T-helper 2 cell treated with Interferon-gamma antibody and Interleukin-4, amounts not matched to agents 5 μg/mL and 100 μg/mL, for 36 hours (primary cell): ENCODE results near the gene SESN1.

Experiments used
- DNase-seq: peaks from one replicate; pipeline ENCODE4 v3.0.0; 2021; ENCODE audit warnings: low spot score
- H3K27ac Mint-ChIP-seq: one replicate; pipeline ENCODE4 v1.8.0; 2021; ENCODE audit warnings: mild to moderate bottlenecking, mixed read lengths
- H3K27me3 Mint-ChIP-seq: one replicate; pipeline ENCODE4 v1.8.0; 2021; ENCODE audit warnings: low read depth, mixed read lengths
- H3K36me3 Mint-ChIP-seq: one replicate; pipeline ENCODE4 v1.8.0; 2021; ENCODE audit warnings: low read depth, mixed read lengths
- H3K4me1 Mint-ChIP-seq: one replicate; pipeline ENCODE4 v1.8.0; 2021; ENCODE audit warnings: low read depth, mixed read lengths
- H3K4me3 Mint-ChIP-seq: one replicate; pipeline ENCODE4 v1.8.0; 2022; ENCODE audit warnings: mild to moderate bottlenecking, moderate library complexity, mixed read lengths
- H3K9me3 Mint-ChIP-seq: one replicate; pipeline ENCODE4 v1.8.0; 2021; ENCODE audit warnings: mixed read lengths

SESN1 gene

GRCh38 chr6:109048670-109049415 is 45.8 kb downstream of the SESN1 start:
- DNase-seq, result no peak
- Mint-ChIP-seq H3K36me3 (peaks cover 4% of the 10 kb centered on the region), H3K27ac (no peak overlapping the region), H3K4me3 (no peak overlapping the region), H3K27me3 (peaks cover 8% of the 10 kb centered on the region), H3K4me1 (peaks cover 9% of the 10 kb centered on the region), H3K9me3 (no peaks in the 10 kb centered on the region)

- peaks cover 10% of the 10 kb centered on the region for H3K27me3 Mint-ChIP-seq
Observed at GRCh38 chr6:109048176-109048575, 46.5 kb downstream of the SESN1 start.

GRCh38 chr6:109045493-109045892 is 49.2 kb downstream of the SESN1 start:
- Mint-ChIP-seq H3K9me3 (no peaks in the 10 kb centered on the region), H3K4me3 (no peak overlapping the region), H3K27me3 (peaks cover 25% of the 10 kb centered on the region), H3K27ac (no peak overlapping the region), H3K36me3 (peaks cover 4% of the 10 kb centered on the region), H3K4me1 (peaks cover 7% of the 10 kb centered on the region)
- no peak for DNase-seq

More at GRCh38 chr6:109048176-109048575, 46.5 kb downstream of the SESN1 start:
- Mint-ChIP-seq H3K4me3 (no peak overlapping the region), H3K36me3 (peaks cover 4% of the 10 kb centered on the region), H3K27ac (no peak overlapping the region), H3K4me1 (peaks cover 9% of the 10 kb centered on the region), H3K9me3 (no peaks in the 10 kb centered on the region)
- no peak for DNase-seq

DNA sequence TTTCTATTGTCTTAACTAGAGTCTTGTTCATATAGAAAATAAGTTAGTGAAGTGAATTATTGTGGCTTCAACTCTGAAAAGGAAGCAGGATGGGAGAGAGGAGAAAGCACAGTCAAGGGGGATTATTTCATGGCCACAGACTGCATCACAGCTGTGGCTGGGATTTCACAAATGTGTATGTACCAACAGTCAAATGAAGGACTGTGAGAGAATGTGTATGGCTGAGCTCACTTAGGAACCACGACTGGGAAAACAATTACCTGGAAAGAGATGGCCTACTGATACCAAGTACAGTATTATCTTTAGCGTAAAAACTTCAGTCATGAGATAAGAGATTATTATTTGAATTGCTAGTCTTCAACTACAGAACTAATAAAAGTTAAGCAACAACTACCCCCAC is 54.9 kb downstream of the SESN1 start:
- no peak for DNase-seq
- H3K4me1 Mint-ChIP-seq, result peaks cover 13% of the 10 kb centered on the region
- H3K9me3 Mint-ChIP-seq, result no peaks in the 10 kb centered on the region
- H3K36me3 Mint-ChIP-seq, result no peaks in the 10 kb centered on the region
- no peak overlapping the region for H3K4me3 Mint-ChIP-seq
- H3K27ac Mint-ChIP-seq, result no peak overlapping the region
- H3K27me3 Mint-ChIP-seq, result peaks cover 40% of the 10 kb centered on the region

- Mint-ChIP-seq H3K4me3 (no peak overlapping the region), H3K4me1 (peaks cover 13% of the 10 kb centered on the region), H3K27me3 (peaks cover 44% of the 10 kb centered on the region), H3K9me3 (no peaks in the 10 kb centered on the region), H3K27ac (no peak overlapping the region), H3K36me3 (no peaks in the 10 kb centered on the region)
- DNase-seq, result no peak
Observed at GRCh38 chr6:109038837-109039398, 55.7 kb downstream of the SESN1 start.

DNA sequence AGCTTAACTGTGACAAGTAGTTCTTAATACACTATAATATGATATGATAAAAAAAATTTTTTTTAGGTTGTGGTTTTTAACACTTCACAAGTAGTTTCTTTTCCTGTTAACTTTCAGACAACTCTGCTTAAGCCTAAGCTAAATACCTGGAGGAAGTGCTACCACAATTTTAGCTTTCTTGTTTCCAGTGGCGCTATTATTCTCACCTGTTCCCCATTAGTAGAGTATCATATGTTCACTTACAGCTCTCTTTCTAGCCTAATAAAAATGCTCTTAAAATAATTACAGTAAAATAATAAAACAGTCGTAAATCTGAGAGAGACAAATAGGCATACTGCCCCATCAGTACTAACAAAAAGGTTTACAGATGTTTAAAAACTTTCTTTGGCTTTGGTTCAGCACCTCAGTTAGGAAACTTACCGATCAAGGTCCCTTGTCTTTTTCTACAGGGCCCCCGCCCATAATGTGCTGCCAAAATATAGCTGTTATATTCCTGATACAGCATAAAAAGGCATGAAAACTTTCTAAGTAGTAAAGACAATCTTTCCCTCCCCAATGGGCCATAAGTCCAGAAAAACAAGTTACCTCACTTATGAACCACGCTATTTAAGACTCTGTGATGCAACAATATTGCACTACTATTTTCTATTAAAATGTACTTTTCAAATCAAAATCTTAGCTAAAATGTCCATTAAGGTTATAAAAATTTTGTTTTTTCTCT is 57.9 kb downstream of the SESN1 start:
- no peak overlapping the region for H3K27ac Mint-ChIP-seq
- no peak overlapping the region for H3K4me3 Mint-ChIP-seq
- H3K36me3 Mint-ChIP-seq, result no peaks in the 10 kb centered on the region
- DNase-seq, result no peak
- H3K27me3 Mint-ChIP-seq, result peaks cover 36% of the 10 kb centered on the region
- no peaks in the 10 kb centered on the region for H3K9me3 Mint-ChIP-seq
- H3K4me1 Mint-ChIP-seq, result peaks cover 13% of the 10 kb centered on the region

GRCh38 chr6:109034526-109034925 is 60.1 kb downstream of the SESN1 start:
- no peaks in the 10 kb centered on the region for H3K36me3 Mint-ChIP-seq
- H3K27ac Mint-ChIP-seq, result no peak overlapping the region
- no peak overlapping the region for H3K4me3 Mint-ChIP-seq
- no peaks in the 10 kb centered on the region for H3K9me3 Mint-ChIP-seq
- DNase-seq, result no peak
- peaks cover 37% of the 10 kb centered on the region for H3K27me3 Mint-ChIP-seq
- H3K4me1 Mint-ChIP-seq, result peaks cover 9% of the 10 kb centered on the region

DNA sequence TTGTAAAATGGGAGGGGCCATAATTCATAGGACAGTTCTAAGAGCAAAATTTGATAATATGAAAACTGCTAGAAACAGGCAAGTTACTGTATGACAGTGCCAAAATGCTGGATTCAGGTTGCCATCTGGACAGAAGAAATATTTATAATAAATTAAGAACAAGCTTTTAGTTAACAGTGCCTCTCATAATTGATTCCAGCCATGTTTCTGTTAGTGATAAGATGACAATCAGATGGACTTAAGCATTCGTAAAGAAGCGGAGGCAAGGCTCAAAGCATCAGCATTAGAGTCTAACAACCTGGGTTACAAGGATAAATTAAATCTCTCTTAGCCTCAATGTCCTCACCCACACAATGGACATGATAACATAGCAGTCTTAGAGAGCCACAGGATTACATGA is 61.0 kb downstream of the SESN1 start:
- Mint-ChIP-seq H3K4me1 (peaks cover 9% of the 10 kb centered on the region), H3K27ac (no peak overlapping the region), H3K9me3 (no peaks in the 10 kb centered on the region), H3K4me3 (no peak overlapping the region), H3K36me3 (no peaks in the 10 kb centered on the region), H3K27me3 (peaks cover 34% of the 10 kb centered on the region)
- no peak for DNase-seq

DNA sequence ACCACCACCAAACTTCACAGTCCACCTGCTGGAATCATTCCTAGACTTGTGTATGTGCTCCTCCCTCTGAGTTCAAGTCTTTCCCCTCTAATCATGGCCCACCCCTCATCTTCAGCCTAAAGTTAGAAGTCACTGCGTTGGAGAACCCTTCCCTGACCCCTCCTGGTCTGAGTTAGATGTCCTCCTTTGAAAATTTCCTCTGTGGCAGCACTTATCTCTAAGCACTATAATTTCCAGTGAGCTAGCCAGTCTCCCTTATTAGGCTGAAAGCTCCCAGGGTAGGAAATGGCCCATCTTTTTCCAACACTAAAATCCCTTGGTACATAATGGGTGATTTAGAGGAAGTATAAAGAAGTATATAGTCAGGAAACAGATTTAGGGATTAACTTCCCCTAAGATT is 63.2 kb downstream of the SESN1 start:
- H3K4me3 Mint-ChIP-seq, result no peak overlapping the region
- no peak overlapping the region for H3K27ac Mint-ChIP-seq
- no peak for DNase-seq
- peaks cover 2% of the 10 kb centered on the region for H3K4me1 Mint-ChIP-seq
- H3K36me3 Mint-ChIP-seq, result no peaks in the 10 kb centered on the region
- peaks cover 30% of the 10 kb centered on the region for H3K27me3 Mint-ChIP-seq
- H3K9me3 Mint-ChIP-seq, result no peaks in the 10 kb centered on the region

DNA sequence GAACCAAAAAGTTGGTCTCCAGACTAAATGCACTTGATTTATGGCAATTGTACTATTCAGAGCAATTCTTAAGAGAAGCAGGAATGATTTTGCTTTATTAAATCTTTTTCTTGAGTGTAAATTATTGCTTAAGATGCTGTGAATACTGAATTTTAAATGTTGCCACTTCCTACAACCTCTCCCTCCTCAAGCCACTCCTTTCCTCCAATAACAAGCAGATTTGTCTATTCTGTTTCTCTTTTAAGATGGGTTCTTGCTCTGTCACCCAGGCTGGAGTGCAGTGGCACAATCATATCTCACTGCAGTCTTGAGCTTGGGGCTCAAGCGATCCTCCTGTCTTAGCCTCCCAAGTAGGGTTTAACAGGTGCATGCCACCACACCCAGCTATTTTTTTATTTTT is 65.3 kb downstream of the SESN1 start:
- Mint-ChIP-seq H3K4me3 (no peak overlapping the region), H3K9me3 (no peaks in the 10 kb centered on the region), H3K27me3 (peaks cover 23% of the 10 kb centered on the region), H3K27ac (no peak overlapping the region), H3K4me1 (peaks cover 6% of the 10 kb centered on the region), H3K36me3 (no peaks in the 10 kb centered on the region)
- no peak for DNase-seq

- H3K9me3 Mint-ChIP-seq, result no peaks in the 10 kb centered on the region
- no peak for DNase-seq
- H3K4me1 Mint-ChIP-seq, result peaks cover 6% of the 10 kb centered on the region
- H3K27ac Mint-ChIP-seq, result no peak overlapping the region
- H3K27me3 Mint-ChIP-seq, result peaks cover 23% of the 10 kb centered on the region
- no peaks in the 10 kb centered on the region for H3K36me3 Mint-ChIP-seq
- no peak overlapping the region for H3K4me3 Mint-ChIP-seq
Observed at GRCh38 chr6:109028439-109028838, 66.2 kb downstream of the SESN1 start.

DNA sequence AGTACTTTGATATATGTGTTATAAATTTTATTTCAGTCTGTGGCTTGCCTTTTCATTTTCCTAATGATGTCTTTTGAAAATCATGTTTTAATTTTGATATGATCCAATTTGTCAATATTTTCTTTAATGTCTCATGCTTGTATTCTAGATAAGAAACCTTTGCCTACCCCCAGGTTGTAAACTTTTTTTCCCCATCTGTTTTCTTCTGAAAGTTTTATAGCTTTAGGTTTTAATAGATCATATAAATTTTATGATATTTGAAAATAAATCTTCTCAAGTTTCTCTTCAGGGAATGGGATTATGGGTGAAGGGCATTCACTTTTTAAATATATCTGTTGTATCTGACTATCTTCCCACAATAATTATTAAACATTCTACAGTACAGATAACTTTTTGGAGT is 66.7 kb downstream of the SESN1 start:
- H3K9me3 Mint-ChIP-seq, result no peaks in the 10 kb centered on the region
- peaks cover 23% of the 10 kb centered on the region for H3K27me3 Mint-ChIP-seq
- H3K4me3 Mint-ChIP-seq, result no peak overlapping the region
- H3K36me3 Mint-ChIP-seq, result no peaks in the 10 kb centered on the region
- DNase-seq, result no peak
- H3K27ac Mint-ChIP-seq, result no peak overlapping the region
- peaks cover 6% of the 10 kb centered on the region for H3K4me1 Mint-ChIP-seq

DNA sequence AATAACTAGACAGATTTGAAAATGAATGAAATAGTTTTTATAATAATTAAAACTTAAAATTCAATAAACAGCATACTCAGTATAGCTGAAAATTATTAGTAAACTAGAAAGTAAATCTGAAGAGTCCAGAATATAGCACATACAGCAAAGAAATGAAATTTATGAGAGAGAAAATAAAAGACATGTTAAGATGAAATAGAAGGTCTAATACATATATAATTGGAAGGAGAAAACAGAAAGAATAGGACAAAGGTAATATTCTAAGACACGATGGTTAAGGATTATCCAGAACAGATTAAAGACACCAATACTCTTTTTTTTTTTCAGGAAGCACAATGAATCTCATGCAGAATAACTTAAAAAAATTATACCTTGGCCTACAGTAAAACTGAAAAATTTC is 69.0 kb downstream of the SESN1 start:
- no peaks in the 10 kb centered on the region for H3K9me3 Mint-ChIP-seq
- no peaks in the 10 kb centered on the region for H3K36me3 Mint-ChIP-seq
- no peak for DNase-seq
- H3K27ac Mint-ChIP-seq, result no peak overlapping the region
- H3K27me3 Mint-ChIP-seq, result peaks cover 11% of the 10 kb centered on the region
- H3K4me3 Mint-ChIP-seq, result no peak overlapping the region
- H3K4me1 Mint-ChIP-seq, result peaks cover 6% of the 10 kb centered on the region

- Mint-ChIP-seq H3K27ac (no peak overlapping the region), H3K27me3 (peaks cover 8% of the 10 kb centered on the region), H3K9me3 (no peaks in the 10 kb centered on the region), H3K36me3 (no peaks in the 10 kb centered on the region), H3K4me1 (peaks cover 10% of the 10 kb centered on the region), H3K4me3 (no peak overlapping the region)
- DNase-seq, result no peak
Observed at GRCh38 chr6:109024784-109025183, 69.9 kb downstream of the SESN1 start.
